Rectal smooth muscle tissue (tissue), 1 donor: ENCODE measurements around the gene EFNB2.

Source experiments
- H3K27ac ChIP-seq: one replicate; pipeline ENCODE4 v1.7.0; 2013; ENCODE audit warnings: low read depth, low read length, inconsistent platforms
- H3K27me3 ChIP-seq: one replicate; pipeline ENCODE4 v1.7.0; 2013; ENCODE audit warnings: low read length; ENCODE audit not compliant: control insufficient read depth, insufficient read depth
- H3K36me3 ChIP-seq: one replicate; pipeline ENCODE4 v1.7.0; 2013; ENCODE audit warnings: low read length; ENCODE audit not compliant: control insufficient read depth, insufficient read depth
- H3K4me1 ChIP-seq: one replicate; pipeline ENCODE4 v1.7.0; 2013; ENCODE audit warnings: low read length; ENCODE audit not compliant: control insufficient read depth, insufficient read depth
- H3K4me3 ChIP-seq: one replicate; pipeline ENCODE4 v1.7.0; 2013; ENCODE audit warnings: low read length
- H3K9ac ChIP-seq: one replicate; pipeline ENCODE4 v1.7.0; 2013; ENCODE audit warnings: low read length

The EFNB2 gene

DNA sequence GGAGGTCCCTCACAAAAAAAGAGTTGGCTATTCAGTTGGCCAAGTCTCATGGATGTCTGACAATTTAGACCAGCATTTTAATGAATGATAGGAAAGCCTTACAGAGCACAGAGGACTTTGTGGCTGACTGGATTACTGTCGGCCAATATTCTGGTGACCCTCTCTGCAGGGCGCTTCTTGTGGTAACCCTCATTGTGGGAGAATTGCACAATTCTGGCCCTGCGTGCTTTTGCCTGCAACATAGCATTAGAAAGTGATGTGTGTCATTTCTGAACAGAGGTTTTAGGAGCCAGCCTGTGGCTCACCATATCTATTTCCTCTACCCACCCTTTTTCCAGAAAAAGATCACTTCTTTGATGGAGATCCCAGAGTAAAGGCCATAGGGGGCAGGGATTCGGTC lies 71.4 kb downstream of the EFNB2 start:
- no peak overlapping the region for H3K4me3 ChIP-seq
- H3K9ac ChIP-seq, result no peak overlapping the region
- H3K27ac ChIP-seq, result no peak overlapping the region
- no peaks in the 10 kb centered on the region for H3K27me3 ChIP-seq
- H3K4me1 ChIP-seq, result no peaks in the 10 kb centered on the region
- H3K36me3 ChIP-seq, result no peaks in the 10 kb centered on the region

GRCh38 chr13:106462710-106463109 lies 72.8 kb downstream of the EFNB2 start:
- H3K4me1 ChIP-seq, result no peaks in the 10 kb centered on the region
- no peak overlapping the region for H3K9ac ChIP-seq
- H3K4me3 ChIP-seq, result no peak overlapping the region
- no peaks in the 10 kb centered on the region for H3K27me3 ChIP-seq
- H3K36me3 ChIP-seq, result no peaks in the 10 kb centered on the region
- no peak overlapping the region for H3K27ac ChIP-seq

- Histone ChIP-seq H3K4me3 (no peak overlapping the region), H3K27ac (no peak overlapping the region), H3K9ac (no peak overlapping the region), H3K27me3 (no peaks in the 10 kb centered on the region), H3K4me1 (no peaks in the 10 kb centered on the region), H3K36me3 (no peaks in the 10 kb centered on the region)
Observed at GRCh38 chr13:106455777-106456176, 79.7 kb downstream of the EFNB2 start.

- Histone ChIP-seq H3K4me3 (no peak overlapping the region), H3K36me3 (no peaks in the 10 kb centered on the region), H3K27me3 (no peaks in the 10 kb centered on the region), H3K9ac (no peak overlapping the region), H3K4me1 (no peaks in the 10 kb centered on the region), H3K27ac (no peak overlapping the region)
Observed at GRCh38 chr13:106455190-106455589, 80.3 kb downstream of the EFNB2 start.

GRCh38 chr13:106453101-106453500 lies 82.4 kb downstream of the EFNB2 start:
- Histone ChIP-seq H3K4me1 (no peaks in the 10 kb centered on the region), H3K27me3 (no peaks in the 10 kb centered on the region), H3K36me3 (no peaks in the 10 kb centered on the region), H3K4me3 (no peak overlapping the region), H3K9ac (no peak overlapping the region), H3K27ac (no peak overlapping the region)

DNA sequence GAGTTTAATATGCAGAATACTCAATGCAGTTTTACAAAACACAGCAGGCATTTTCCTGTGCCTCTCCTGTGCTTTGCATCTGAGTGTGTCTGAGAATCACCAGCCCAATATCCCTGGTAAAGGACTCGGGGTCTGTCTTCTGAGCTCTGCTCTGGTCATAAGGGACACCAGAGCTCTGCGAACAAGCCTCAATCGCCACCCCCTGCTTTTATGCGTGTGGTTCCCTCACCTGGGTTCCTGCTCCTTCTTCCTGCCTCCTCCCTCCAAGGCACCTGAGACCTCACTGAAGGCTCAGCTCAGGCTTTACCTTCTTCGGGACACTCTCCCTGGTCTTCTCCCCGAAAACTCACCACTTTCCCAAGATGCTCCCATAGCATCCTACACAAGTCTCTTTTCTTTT lies 84.5 kb downstream of the EFNB2 start:
- Histone ChIP-seq H3K4me1 (no peaks in the 10 kb centered on the region), H3K36me3 (no peaks in the 10 kb centered on the region), H3K4me3 (no peak overlapping the region), H3K27ac (no peak overlapping the region), H3K9ac (no peak overlapping the region), H3K27me3 (no peaks in the 10 kb centered on the region)

- Histone ChIP-seq H3K36me3 (no peaks in the 10 kb centered on the region), H3K27ac (no peak overlapping the region), H3K9ac (no peak overlapping the region), H3K27me3 (no peaks in the 10 kb centered on the region), H3K4me3 (no peak overlapping the region), H3K4me1 (no peaks in the 10 kb centered on the region)
Observed at GRCh38 chr13:106449096-106449495, 86.4 kb downstream of the EFNB2 start.

- H3K27me3 ChIP-seq, result no peaks in the 10 kb centered on the region
- H3K4me3 ChIP-seq, result no peak overlapping the region
- H3K27ac ChIP-seq, result no peak overlapping the region
- no peaks in the 10 kb centered on the region for H3K36me3 ChIP-seq
- H3K9ac ChIP-seq, result no peak overlapping the region
- no peaks in the 10 kb centered on the region for H3K4me1 ChIP-seq
Observed at GRCh38 chr13:106445996-106446395, 89.5 kb downstream of the EFNB2 start.

- no peak overlapping the region for H3K9ac ChIP-seq
- no peaks in the 10 kb centered on the region for H3K27me3 ChIP-seq
- H3K27ac ChIP-seq, result no peak overlapping the region
- H3K4me3 ChIP-seq, result no peak overlapping the region
- no peaks in the 10 kb centered on the region for H3K4me1 ChIP-seq
- no peaks in the 10 kb centered on the region for H3K36me3 ChIP-seq
Observed at GRCh38 chr13:106443607-106444322, 91.7 kb downstream of the EFNB2 start.

DNA sequence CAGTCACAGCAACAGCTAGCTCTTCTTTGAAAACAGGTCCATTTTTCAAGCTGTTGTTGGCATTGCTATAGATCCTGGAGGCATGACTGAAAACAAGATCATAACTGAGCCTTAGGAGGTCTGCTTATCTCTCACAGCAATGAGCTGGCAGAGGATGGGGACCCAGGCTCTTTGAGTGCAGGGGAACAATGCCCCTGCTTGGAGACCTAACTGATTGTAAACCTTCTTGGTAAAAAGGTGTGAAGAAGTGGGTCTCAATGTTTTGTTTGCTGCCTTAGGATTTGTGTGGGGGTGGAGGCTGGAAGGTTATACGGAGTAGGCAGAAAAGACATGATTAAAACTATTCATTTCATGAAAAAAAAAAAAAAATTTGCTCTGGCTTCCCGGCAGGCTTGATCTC lies 94.6 kb downstream of the EFNB2 start:
- no peaks in the 10 kb centered on the region for H3K4me1 ChIP-seq
- H3K36me3 ChIP-seq, result no peaks in the 10 kb centered on the region
- H3K27ac ChIP-seq, result no peak overlapping the region
- no peak overlapping the region for H3K9ac ChIP-seq
- H3K27me3 ChIP-seq, result no peaks in the 10 kb centered on the region
- no peak overlapping the region for H3K4me3 ChIP-seq
